ENCODE measurements around the gene MAGI2. TPM values are rescaled to one million over a fixed set of nuclear protein-coding genes. Genes with fewer than 3 reads are reported as not detected.

Gene MAGI2
- total RNA-seq, 1 donor from 2014 or later = 0.38 TPM

DNA sequence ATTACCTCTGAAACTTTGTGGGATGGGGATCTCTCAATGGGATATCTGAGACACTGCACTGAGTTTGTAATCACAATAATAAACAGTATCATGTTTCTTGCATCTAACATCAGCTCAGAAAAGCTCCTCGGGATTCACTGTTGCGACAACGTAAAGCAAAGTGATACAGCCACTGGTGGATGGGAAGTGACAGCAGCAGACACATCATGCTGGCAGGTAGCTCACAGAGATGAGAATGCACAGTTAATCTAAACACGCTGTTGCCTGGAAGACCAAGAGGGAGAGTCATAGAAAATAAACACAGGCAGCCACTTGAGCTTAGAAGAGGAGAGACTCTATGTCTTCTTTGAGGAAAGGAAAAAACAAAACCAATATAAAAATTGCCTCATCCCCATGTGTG is 513.8 kb downstream of the MAGI2 start:
- Mint-ChIP-seq H3K4me1 (no peaks in the 10 kb centered on the region), H3K9me3 (no peaks in the 10 kb centered on the region), H3K4me3 (no peak overlapping the region), H3K27me3 (no peaks in the 10 kb centered on the region), H3K27ac (no peak overlapping the region), H3K36me3 (ENCODE audit: low read depth) (no peaks in the 10 kb centered on the region)
- no peak for ATAC-seq (ENCODE audit: low read depth)
- intact Hi-C loops (cut with micrococcal nuclease) = no loop called here
- POLR2A ChIA-PET = no interaction called here
- TF ChIP-seq, protein P1, sequence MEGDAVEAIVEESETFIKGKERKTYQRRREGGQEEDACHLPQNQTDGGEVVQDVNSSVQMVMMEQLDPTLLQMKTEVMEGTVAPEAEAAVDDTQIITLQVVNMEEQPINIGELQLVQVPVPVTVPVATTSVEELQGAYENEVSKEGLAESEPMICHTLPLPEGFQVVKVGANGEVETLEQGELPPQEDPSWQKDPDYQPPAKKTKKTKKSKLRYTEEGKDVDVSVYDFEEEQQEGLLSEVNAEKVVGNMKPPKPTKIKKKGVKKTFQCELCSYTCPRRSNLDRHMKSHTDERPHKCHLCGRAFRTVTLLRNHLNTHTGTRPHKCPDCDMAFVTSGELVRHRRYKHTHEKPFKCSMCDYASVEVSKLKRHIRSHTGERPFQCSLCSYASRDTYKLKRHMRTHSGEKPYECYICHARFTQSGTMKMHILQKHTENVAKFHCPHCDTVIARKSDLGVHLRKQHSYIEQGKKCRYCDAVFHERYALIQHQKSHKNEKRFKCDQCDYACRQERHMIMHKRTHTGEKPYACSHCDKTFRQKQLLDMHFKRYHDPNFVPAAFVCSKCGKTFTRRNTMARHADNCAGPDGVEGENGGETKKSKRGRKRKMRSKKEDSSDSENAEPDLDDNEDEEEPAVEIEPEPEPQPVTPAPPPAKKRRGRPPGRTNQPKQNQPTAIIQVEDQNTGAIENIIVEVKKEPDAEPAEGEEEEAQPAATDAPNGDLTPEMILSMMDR (IDR thresholded peaks at IDR 0.05) = no peak
- CTCF ChIA-PET = no interaction called here
- DNase-seq = no peak

GRCh38 chr7:78924581-78924980 is 528.9 kb downstream of the MAGI2 start:
- TF ChIP-seq, protein P1 (IDR thresholded peaks at IDR 0.05) = no peak
- no peak for DNase-seq
- CTCF ChIA-PET = no interaction called here
- POLR2A ChIA-PET = no interaction called here
- Mint-ChIP-seq H3K27ac (no peak overlapping the region), H3K27me3 (no peaks in the 10 kb centered on the region), H3K9me3 (no peaks in the 10 kb centered on the region), H3K4me3 (no peak overlapping the region), H3K4me1 (no peaks in the 10 kb centered on the region), H3K36me3 (ENCODE audit: low read depth) (no peaks in the 10 kb centered on the region)
- ATAC-seq (ENCODE audit: low read depth) = no peak
- intact Hi-C loops (cut with micrococcal nuclease) = no loop called here

DNA sequence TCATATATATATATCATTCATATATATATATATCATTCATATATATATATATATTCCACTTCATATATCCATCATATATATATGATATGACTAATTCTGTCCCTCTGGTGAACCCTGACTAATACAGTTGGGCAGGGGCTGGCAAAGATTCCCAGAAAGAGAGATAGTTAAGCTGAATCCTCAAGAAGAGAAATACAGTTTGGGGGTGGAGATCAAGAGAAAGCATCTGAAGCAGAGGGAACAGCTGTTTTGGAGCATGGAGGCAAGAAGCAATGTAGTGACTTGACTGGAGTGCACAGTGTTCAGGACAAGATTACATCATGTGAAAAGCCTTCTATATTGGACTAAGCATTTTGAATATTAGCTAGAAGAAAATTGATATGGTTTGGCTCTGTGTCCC is 540.7 kb downstream of the MAGI2 start:
- Mint-ChIP-seq H3K27ac (no peak overlapping the region), H3K9me3 (peaks cover 4% of the 10 kb centered on the region), H3K4me1 (no peaks in the 10 kb centered on the region), H3K4me3 (no peak overlapping the region), H3K27me3 (no peaks in the 10 kb centered on the region), H3K36me3 (ENCODE audit: low read depth) (no peaks in the 10 kb centered on the region)
- ChIA-PET CTCF (no interaction called here), POLR2A (no interaction called here)
- ATAC-seq (ENCODE audit: low read depth) (no peak), DNase-seq (no peak)
- TF ChIP-seq, protein P1 (IDR thresholded peaks at IDR 0.05) = no peak
- intact Hi-C loops (cut with micrococcal nuclease) = no loop called here

DNA sequence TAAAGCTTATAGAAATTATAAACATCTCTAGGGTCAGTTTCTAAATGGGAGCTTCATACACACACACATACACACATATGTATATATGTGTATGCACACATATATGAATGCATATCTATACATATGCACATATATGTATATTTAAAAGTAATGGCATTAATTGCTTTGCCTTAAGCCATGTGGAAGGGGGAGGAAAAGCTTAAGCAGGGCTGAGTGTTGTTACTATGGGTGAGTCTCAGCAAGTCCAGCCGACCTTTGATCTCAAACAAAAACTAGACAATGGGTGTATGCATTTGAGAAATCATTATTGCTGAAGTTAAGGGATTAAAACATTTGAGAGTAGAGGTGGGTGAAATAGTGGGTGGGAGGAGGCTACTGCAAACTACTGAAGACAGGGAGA is 546.7 kb downstream of the MAGI2 start:
- no peaks in the 10 kb centered on the region for H3K36me3 Mint-ChIP-seq (ENCODE audit: low read depth)
- no peak for ATAC-seq (ENCODE audit: low read depth)
- H3K4me3 Mint-ChIP-seq = no peak overlapping the region
- TF ChIP-seq, protein P1 (IDR thresholded peaks at IDR 0.05) = no peak
- intact Hi-C loops (cut with micrococcal nuclease) = no loop called here
- H3K4me1 Mint-ChIP-seq = no peaks in the 10 kb centered on the region
- peaks cover 1% of the 10 kb centered on the region for H3K9me3 Mint-ChIP-seq
- CTCF ChIA-PET = no interaction called here
- no peaks in the 10 kb centered on the region for H3K27me3 Mint-ChIP-seq
- H3K27ac Mint-ChIP-seq = no peak overlapping the region
- POLR2A ChIA-PET = no interaction called here
- DNase-seq = no peak

DNA sequence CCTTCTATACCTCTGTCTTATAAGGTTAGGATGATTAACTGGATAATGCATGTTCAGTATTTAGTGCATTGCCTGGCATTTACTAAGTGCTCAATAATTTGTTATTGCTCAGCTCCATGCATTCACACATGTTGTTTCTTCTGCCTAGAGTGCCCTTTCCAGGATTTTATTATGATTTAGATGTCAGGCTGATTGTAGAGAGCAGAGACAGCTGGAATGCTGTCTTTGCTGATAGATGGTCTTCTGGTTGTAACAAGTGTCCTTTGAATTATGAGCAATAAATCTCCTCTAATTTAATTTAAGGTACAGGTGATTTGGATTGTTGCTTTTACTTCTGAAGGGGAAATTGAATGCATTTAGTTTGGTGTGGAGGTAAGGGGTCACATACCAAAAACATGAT is 548.0 kb downstream of the MAGI2 start:
- ChIA-PET CTCF (no interaction called here), POLR2A (no interaction called here)
- H3K27me3 Mint-ChIP-seq = no peaks in the 10 kb centered on the region
- H3K27ac Mint-ChIP-seq = no peak overlapping the region
- H3K4me3 Mint-ChIP-seq = no peak overlapping the region
- H3K9me3 Mint-ChIP-seq = no peaks in the 10 kb centered on the region
- TF ChIP-seq, protein P1 (IDR thresholded peaks at IDR 0.05) = no peak
- H3K36me3 Mint-ChIP-seq (ENCODE audit: low read depth) = no peaks in the 10 kb centered on the region
- H3K4me1 Mint-ChIP-seq = no peaks in the 10 kb centered on the region
- intact Hi-C loops (cut with micrococcal nuclease) = no loop called here
- ATAC-seq (ENCODE audit: low read depth) (no peak), DNase-seq (no peak)

All from activated B cell treated with CpG ODN at 0.5 μM for 24 hours (primary cell).